GM11168 (cell line): ENCODE results near the gene CKMT2.

Experiments
- in situ Hi-C: fragments of 300-500 bp; cut with MboI; formaldehyde crosslinking; loops from one replicate; pipeline ENCODE4 v1.12.0; 2022; ENCODE audit warnings: low sequenced_read_pairs; ENCODE audit not compliant: unreplicated experiment

CKMT2 gene

DNA sequence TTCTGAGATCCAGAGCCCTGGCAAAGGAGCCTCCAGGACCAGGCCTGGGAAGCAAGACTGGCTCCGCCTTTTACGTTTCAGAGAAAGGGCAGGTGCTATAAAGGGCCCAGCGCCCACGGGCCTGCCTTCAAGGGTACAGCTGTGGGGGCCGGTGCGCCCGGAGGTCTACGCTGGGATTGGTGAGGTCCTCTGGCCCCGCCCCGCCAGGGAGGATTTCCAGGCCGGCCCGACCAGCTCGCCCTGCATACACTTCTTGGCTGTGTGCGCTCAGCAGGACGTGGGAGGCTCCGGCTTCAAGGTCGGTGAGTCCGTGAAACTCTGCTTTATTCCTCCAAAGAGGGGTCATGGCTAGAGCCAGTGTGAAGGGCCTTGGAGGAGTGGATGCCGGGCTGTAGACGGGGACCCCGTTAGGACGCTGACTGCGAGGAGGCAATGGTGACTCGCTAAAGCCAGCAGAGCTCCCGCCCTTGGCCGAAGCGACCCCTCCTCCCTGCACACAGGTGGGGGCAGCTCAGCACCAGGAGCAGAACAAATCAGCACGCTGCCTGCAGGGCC, at the start of gene CKMT2:
CKMT2 (plus strand) TSS at position 243 of the 555 bp plus-strand sequence. CDS start 17,811 bp downstream, outside the sequence.
- in situ Hi-C loops: no loop called here

DNA sequence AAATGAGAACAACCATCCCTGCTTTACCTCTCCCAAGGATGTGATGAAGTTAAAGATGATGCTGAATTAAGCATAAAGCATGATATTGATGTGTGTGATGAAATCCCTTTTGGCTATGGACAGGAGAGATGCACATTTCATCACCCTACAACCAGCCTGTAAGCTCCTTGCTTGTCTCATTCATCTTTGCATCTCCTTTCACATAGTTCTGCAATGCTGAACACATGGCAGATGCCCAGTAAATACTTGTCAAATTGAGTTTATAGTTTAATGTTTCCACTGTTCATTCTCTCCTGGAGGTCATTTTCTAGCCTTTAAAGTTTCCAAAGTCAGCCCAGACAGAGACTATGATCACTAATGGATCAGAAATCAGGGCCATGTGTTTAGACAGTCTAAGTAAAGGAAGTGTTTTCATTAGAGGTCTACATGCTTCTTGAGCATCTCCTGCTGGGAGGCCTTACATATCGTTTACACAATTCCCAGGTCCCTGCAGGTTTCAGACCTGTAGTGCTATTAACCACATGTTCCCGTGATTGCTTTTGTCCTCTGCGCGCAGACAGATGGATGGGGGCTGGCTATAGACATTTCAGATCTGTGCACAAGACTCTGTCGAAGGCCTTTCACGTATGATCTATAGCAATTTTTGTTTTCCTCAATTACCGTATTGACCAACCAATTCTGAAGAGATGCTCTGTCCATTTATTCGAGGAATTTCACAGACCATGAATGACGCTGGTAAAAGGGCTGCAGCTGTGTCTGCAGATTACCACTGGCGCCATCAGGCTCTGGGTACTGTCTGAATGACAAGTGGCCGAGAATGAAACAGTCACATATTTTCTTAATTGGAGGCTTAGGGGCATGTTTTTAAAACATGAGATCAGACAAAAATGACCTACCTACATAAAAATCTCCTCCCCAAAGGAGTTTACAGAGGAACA, 49.0 kb upstream of the CKMT2 start:
- in situ Hi-C loops: loop anchor here (25.0 kb wide), 1 partner anchor 497 kb away; no protein-coding TSS in a partner anchor

DNA sequence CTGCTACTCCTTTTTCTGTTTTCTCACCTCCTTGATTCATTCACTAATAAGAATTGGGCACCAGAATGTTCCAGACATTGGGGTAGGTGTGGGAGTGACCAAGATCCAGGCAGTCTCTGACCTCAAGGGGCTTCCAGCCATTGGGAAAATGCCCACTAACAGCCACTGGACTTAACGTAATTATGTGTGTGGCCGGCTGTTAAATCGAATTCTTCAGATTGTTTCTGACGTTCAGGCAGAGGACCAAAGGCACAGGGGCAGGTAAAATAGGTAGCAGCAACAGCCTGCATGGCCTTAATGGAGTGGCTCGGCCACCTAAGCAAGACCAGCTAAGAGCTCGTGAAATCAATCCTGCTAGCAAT, 48.4 kb upstream of the CKMT2 start:
- in situ Hi-C loops: loop anchor here (25.0 kb wide), 1 partner anchor 497 kb away; no protein-coding TSS in a partner anchor

DNA sequence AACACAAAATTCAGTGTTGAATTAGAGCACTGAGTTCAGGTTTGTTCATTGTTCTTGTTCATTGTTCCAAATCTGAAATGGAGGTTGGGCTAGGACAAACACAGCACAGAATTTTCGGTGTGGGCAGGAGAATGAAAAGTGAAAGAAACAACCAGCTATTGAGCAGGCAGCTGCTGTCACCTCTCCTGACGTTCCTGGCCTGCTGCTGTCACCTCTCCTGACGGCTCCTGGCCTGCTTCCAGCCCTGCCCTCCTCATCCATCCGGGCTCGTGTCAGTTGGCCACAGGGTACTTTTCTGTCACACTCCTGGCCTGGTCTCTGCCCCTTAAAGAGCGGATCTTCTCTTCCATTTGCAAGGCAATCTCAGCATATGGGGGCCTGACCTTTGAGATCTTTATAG, 45.2 kb upstream of the CKMT2 start:
- in situ Hi-C loops: loop anchor here (25.0 kb wide), 1 partner anchor 501 kb away; no protein-coding TSS in a partner anchor

DNA sequence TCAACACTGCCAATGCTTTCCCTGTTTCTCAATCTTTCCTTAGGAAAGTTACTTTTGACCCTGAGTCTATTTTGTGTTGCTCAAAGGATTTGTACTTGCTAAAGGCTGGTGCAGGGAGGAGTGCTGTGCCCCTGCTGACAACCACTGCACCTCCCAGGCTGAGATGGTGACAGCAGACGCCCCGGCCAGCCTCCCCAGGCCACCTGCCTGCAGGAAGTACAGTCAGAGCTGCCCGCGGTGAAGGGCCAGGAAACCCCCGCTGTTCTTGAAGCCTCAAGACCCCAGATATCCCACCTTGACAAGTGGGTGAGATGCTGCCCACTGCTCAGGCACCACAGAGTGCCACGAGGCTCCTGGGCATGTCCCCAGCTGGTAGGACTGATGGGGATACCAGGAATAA, 44.2 kb upstream of the CKMT2 start:
- in situ Hi-C loops: loop anchor here (25.0 kb wide), 1 partner anchor 502 kb away; no protein-coding TSS in a partner anchor

DNA sequence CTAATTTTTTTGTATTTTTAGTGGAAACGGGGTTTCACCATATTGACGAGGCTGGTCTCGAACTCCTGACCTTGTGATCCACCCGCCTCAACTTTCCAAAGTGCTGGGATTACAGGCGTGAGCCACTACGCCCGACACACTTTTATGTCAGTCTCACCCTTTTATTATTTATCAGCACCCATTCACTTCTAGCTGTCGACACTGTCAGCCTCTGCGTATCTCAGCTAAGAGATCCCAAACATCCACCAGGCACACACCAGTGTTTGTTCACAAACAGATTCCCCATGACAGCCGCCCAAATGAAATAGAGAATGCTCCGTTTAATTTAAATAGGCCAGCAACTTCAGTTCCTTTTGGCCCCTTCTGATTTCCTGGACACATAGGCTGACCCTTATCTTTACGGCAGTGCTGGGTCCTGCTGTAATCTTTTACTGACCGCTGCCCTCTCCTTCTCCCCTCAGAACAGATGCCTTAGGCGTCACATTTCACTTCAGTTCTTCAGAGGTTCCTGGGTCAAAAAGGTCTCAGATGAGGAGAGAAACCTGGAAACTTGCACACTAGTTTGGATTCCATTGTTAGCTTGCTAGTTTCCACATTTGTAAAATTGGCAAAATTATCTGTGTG, 43.1 kb upstream of the CKMT2 start:
- in situ Hi-C loops: loop anchor here (25.0 kb wide), 1 partner anchor 503 kb away; no protein-coding TSS in a partner anchor

DNA sequence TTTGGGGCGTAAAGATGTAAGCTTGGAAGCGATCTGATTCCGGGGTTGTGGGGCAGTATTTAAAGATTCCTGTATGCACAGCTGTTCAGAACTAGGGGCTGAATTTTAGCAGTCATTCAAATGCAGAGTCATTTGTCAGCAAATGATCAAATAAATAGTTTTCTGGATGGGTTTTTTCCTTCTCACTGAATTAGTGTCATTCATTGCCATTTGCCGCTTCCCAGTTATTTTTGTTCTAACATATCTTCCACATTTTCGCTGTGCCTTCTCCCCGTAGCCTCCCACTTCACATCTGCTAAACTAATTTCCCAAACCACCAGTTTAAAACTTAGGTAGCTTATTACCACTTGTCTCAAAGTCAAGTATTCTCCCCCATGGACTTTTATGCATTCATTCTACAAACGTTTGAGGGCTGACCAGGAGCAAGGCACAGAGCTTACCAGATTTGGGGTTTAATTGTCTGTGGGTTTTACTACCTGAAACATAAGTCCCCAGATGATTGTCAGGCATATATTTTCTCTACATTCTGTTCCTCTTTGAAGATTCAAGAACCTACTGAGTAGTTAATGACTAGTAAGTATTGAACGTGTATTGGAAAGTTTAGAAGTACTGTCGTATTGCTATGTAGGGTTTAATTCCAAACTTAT, 41.3 kb upstream of the CKMT2 start:
- in situ Hi-C loops: loop anchor here (25.0 kb wide), 1 partner anchor 505 kb away; no protein-coding TSS in a partner anchor

DNA sequence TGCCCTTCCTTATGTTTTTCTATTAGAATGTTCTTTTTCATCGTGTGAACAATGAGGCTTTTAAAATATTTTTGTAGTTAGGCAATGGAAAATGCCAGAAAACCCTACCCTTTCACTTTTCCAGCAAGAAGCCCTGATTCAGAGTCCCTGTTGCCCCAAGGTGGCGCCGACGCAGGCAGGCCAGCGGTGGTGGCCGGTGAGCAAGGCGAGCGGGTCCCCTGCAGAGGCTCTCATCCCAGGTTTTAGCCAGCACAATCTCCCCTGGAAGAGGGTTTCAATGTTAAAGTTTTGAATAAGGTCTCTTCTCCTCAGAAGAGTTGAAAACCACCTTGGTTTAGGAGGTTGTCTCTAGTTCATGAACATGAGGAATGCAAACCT, 40.8 kb upstream of the CKMT2 start:
- in situ Hi-C loops: loop anchor here (25.0 kb wide), 1 partner anchor 505 kb away; no protein-coding TSS in a partner anchor

DNA sequence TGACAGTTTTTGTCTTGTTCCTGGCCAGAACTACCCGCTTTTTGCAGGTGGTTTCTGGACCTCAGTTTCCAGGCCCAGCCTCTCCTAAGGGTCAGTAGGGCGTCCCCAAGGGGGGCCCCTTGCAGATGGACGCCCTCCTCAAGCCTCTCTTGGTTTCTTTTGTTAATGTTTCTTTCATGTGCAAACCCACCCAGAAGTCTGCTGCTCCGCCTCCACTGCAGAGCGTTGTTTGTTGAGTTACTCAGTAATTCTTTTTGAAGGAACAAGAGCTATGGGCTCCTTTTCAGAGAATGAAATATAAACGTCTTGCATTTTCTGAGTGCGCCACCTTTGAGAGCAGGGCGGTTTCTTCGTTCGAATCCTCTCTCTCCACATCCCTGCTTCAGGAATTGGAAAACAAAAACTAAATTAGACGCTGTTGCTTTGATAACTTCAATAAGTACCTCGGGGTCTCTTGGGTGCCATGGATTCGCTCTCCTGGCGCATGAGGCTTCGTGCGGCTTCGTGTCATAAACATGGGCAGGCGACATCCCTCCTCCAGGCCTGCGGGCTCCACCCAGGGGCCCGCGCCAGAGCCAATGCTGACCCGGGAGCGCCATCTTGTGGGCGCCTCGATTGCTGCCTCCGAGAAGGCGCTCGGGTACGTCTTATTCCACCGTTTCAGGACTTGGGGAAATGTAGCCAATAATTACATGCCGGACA, 38.3 kb upstream of the CKMT2 start:
- in situ Hi-C loops: loop anchor here (25.0 kb wide), 1 partner anchor 507 kb away; no protein-coding TSS in a partner anchor

DNA sequence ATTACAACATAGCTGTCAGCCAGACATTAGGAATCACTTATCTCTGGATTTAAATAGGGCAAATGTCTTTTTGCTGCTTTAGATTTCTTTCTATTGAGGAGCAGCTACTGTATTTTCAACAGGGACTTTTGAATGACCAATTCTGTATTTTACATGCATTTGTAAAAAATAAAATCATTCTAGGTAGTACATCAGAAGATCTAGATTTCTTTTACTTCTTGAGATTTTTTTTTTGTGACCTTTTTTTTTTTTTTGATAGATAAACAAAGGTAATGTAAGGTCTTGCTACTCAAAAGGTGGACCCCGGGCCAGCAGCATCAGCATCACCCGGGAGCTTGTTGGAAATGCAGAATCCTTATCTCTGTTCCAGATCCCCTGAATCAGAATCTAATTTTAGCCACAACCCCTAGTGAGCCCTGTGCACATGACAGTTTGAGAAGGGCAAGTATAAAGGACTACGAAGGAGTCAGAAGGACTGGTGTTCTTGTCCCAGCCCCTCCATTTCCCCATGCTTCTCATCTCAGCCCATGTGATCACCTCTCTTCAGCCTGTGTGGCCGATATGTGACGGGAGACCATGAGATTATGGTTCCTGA, 37.7 kb upstream of the CKMT2 start:
- in situ Hi-C loops: loop anchor here (25.0 kb wide), 1 partner anchor 508 kb away; no protein-coding TSS in a partner anchor

DNA sequence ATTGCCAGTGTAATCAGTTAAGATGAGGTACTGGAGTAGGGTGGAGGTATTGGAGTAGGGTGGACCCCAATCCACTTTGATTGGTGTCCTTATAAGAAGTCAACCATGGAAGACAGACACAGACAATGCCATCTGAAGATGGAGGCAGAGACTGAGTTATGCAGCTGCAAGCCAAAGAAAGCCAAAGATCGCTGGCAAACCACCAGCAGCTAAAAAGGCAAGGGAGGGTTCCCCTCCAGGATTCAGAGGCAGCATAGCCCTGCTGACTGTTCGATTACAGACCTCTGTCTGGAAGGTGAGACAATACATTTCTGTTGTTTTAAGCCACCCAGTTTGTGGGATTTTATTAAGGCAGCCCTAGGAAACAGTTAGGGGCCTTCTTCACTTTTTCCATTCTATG, 30.5 kb upstream of the CKMT2 start:
- in situ Hi-C loops: no loop called here

DNA sequence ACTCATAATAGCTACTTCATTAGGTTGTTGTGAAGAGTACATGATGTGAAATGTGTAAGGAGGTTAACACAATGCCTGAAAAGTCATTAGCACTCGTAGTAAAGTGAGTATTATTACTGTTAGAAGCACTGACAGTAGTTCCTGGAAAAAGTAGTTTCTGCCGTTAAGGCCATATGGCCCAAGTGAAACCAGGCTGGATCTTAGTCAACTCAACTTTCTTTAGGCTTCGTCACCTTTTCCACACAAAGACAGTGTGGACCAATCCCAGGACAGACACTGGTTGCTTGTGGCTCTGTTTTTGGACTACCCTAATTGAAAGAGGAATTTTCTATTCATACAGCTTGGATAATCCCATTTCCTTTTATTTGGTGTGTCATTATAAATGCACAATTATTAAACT, 29.4 kb upstream of the CKMT2 start:
- in situ Hi-C loops: no loop called here

DNA sequence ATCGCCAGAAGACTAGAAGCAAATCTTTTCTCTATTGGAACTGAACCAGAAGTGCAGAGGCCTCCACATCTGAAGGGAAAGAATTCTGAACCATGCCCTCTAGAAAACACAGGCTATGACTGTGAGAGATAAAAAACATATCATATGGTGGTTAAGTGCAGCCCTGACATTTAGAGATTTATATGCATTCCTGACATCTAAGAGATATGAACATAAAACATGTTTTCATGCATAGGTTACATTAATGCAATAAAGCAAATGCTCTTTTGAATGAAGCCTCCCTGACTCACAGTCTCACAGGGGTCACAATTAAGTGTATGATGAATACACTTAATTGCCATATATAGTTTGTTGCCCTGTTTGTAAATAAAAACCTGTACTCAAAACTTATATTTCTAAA, 28.9 kb upstream of the CKMT2 start:
- in situ Hi-C loops: no loop called here

DNA sequence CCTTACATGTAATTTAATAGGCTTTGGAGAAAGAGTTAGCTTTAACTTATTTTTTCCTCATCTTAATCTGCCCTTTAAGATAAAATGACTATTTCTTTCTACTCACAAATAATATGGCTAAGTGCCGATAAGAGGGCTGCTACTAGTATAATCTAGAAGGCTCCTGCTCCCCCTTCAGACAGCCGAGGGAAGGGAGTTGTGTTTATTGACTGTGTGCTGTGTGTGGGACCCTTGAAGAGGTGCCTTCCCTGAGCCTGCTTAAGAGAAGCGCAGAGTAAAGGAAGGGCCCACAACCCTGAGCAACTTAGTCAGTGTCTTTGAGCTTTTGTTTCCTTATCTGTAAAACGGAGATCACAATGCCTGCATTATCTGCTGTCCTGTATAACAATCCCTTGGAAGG, 28.1 kb upstream of the CKMT2 start:
- in situ Hi-C loops: no loop called here

DNA sequence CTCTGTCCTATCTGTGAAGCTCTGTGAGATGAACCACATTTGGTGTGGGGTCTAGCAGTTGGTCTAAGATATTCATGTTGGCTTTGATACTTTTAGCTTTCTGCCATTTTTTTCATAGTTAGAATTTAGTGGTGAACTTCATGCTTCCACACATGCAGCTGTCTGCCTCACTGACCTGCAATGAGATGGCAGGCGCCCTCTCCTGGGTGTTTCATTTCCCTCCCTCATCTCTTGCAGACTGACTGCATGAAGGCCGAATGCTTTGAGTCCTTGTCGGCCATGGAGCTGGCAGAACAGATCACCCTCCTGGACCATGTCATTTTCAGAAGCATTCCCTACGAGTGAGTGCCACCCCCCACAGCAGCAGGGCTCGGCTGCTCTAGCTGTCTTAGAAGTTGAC, 26.1 kb upstream of the CKMT2 start:
- in situ Hi-C loops: no loop called here

DNA sequence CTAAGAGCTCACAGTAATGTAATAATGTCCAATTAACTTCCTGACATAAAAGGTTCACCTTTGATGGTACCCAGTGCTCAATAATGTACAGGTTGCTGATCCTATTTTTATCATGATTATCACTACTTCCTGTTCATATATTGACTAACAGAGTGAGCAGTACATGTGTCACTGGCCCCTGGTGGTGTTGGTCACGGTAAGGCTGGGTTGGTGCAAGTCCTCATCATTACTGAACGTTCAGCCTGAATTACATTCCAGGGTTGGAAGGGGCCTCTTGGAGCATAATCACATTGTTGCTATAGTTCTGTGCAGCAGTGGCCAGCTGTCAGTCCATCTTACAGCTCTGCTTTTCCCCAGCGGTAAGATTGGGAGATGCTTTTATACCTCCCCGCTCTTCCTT, 24.2 kb upstream of the CKMT2 start:
- in situ Hi-C loops: no loop called here

DNA sequence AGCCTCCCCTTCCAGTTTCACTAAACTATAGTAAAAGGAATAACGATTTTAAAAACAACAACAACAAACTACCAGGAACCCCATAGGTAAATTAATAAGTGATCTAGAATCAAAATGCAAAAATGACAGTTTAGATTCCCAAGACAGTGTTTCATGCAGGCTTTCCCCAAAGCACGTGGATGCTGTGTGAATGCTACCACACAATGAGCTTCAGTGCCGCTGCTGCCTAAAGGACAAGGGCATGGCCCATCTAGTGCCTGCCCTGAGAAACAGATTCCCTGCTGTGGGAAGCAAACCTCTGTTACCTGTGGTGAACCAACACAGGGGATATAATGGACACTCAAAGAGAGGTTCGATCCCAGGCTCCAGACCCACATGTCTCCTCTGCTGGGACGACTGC, 23.7 kb upstream of the CKMT2 start:
- in situ Hi-C loops: no loop called here

DNA sequence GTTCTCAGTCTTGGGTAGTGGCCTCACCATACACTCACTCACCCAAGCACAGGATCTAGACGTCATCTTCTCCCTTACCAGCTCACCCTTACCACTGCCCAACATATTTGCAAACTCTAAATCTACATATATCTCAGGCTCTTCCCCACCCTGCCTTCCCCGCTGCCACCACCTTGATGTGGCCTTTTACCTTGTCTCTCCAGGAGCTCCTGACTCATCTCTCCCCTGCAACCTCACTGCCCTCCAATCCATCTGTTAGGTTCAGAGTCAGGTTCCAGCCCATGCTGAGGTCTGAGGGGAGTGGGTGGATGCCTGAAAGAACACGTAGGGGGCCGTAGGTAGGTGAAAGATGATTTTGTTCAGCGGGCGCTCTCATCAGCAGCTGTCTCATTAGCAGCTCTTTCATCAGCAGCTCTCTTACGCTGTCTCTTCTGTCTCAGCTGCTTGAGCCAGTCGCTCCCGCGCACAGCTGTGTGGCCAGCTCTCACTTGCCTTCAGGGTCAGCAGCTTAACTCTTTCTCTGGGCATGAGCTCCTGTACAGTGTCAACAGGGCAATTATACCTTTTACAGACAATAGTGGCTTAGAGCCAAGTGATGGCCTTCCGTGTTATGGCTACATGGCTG, 23.1 kb upstream of the CKMT2 start:
- in situ Hi-C loops: no loop called here

DNA sequence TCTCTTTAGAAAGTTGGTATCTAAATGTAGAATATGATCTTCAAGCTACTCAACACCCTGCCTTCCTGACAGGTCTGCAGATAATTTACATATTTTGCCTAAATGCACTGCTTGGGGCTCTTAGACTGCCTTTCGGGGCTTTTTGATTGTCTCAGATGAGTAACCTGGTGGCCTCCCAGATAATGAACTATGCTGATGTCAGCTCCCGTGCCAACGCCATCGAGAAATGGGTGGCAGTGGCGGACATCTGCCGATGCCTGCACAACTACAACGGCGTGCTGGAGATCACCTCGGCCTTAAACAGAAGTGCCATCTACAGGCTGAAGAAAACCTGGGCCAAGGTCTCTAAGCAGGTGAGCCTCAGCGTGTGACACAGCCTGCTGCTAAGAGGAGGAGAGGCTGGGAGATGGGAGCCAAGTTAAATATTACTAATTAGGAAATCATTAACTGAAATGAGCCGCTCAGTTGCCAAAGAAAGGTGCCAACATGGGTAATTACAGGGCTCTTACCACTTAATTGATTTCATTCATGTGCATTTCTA, 20.8 kb upstream of the CKMT2 start:
- in situ Hi-C loops: no loop called here
